Neural cell (in vitro differentiated cells): Measurements from ENCODE around the gene LARP6.

Experiments
- CTCF ChIP-seq: fragments of 450-650 bp; IDR thresholded peaks from 2 replicates; pipeline ENCODE4 v1.5.1; 2014; ENCODE audit warnings: antibody characterized with exemption, mild to moderate bottlenecking, moderate library complexity; ENCODE audit not compliant: poor library complexity, severe bottlenecking
- EP300 ChIP-seq: fragments of 450-650 bp; conservative IDR thresholded peaks from 2 replicates; pipeline ENCODE4 v1.6.1; 2014; ENCODE audit warnings: antibody characterized with exemption, mild to moderate bottlenecking, moderate library complexity; ENCODE audit not compliant: poor library complexity, severe bottlenecking
- EZH2 ChIP-seq: fragments of 200-600, 300-800 bp; shearing (Covaris generic), sonication (generic); IDR thresholded peaks from 2 replicates; pipeline ENCODE4 v1.6.1; 2014; ENCODE audit warnings: antibody characterized with exemption, low read length, borderline replicate concordance, mild to moderate bottlenecking; ENCODE audit not compliant: insufficient read depth, poor library complexity, severe bottlenecking
- MXI1 ChIP-seq: fragments of 450-650 bp; conservative IDR thresholded peaks from 2 replicates; pipeline ENCODE4 v1.6.1; 2014; ENCODE audit warnings: antibody characterized with exemption, mild to moderate bottlenecking; ENCODE audit not compliant: poor library complexity, severe bottlenecking
- POLR2AphosphoS5 ChIP-seq: IDR thresholded peaks from 2 replicates; pipeline ENCODE4 v1.6.1; 2012
- RAD21 ChIP-seq: fragments of 450-650 bp; conservative IDR thresholded peaks from 2 replicates; pipeline ENCODE4 v1.6.1; 2014; ENCODE audit warnings: antibody characterized with exemption, mild to moderate bottlenecking, moderate library complexity
- SMC3 ChIP-seq: fragments of 450-650 bp; conservative IDR thresholded peaks from 2 replicates; pipeline ENCODE4 v1.6.1; 2014; ENCODE audit warnings: antibody characterized with exemption, mild to moderate bottlenecking, moderate library complexity; ENCODE audit not compliant: poor library complexity
- TAF1 ChIP-seq: IDR thresholded peaks from 2 replicates; pipeline ENCODE4 v1.6.1; 2012; ENCODE audit warnings: low read depth

GRCh38 chr15:70825841-70826240 lies 28.1 kb downstream of the LARP6 start:
- TF ChIP-seq CTCF (no peak), EZH2 (no peak), RAD21 (no peak), POLR2AphosphoS5 (no peak), SMC3 (no peak), MXI1 (no peak), EP300 (no peak), TAF1 (no peak)
